ENCODE measurements around the gene ELOVL6.

- TF ChIP-seq JUND (IDR thresholded peaks at IDR 0.05): no peak
- no peak for TF ChIP-seq SIN3A (IDR thresholded peaks at IDR 0.05; ENCODE audit: low read depth)
- no peak for TF ChIP-seq CTCF (IDR thresholded peaks at IDR 0.05 in 2 of 3, conservative IDR thresholded peaks at IDR 0.05 in 1 of 3; ENCODE audit: borderline replicate concordance in 1 of 3, insufficient read depth in 1 of 3, low read depth in 2 of 3, low read length in 2 of 3)
Measured at GRCh38 chr4:110025056-110025455, 173.4 kb downstream of the ELOVL6 start.
